Tibial nerve (tissue), 4 donors: ENCODE measurements around the gene CTNNA3.

Experiments
- CTCF ChIP-seq, 5 experiments: fragments of 200-600 bp in 3 of 5; fragments of 450-650 bp in 2 of 5; sonication (generic) in 3 of 5; IDR thresholded peaks; one replicate each; pipeline ENCODE4 v1.5.1; 2016 to 2019; ENCODE audit warnings: antibody characterized with exemption in 5 of 5, mild to moderate bottlenecking in 3 of 5, moderate library complexity in 2 of 5
- EP300 ChIP-seq, 2 donors: sonication (generic); formaldehyde crosslinking; IDR thresholded peaks; one replicate each; pipeline ENCODE4 v1.6.1; 2017; ENCODE audit warnings: antibody characterized with exemption in 2 of 2, mild to moderate bottlenecking in 1 of 2
- POLR2A ChIP-seq, 2 donors: fragments of 450-650 bp; IDR thresholded peaks; one replicate each; pipeline ENCODE4 v1.6.1; 2017; ENCODE audit warnings: antibody characterized with exemption in 2 of 2, mild to moderate bottlenecking in 2 of 2, moderate library complexity in 2 of 2

- TF ChIP-seq CTCF (IDR thresholded peaks at IDR 0.05) (no peak), POLR2A (IDR thresholded peaks at IDR 0.05) (no peak), EP300 (IDR thresholded peaks at IDR 0.05) (no peak)
These were observed 26.1 kb upstream of the CTNNA3 start for GRCh38 chr10:67722113-67722512.
